Measurements from ENCODE around the gene ARHGAP26.

ARHGAP26 gene

DNA sequence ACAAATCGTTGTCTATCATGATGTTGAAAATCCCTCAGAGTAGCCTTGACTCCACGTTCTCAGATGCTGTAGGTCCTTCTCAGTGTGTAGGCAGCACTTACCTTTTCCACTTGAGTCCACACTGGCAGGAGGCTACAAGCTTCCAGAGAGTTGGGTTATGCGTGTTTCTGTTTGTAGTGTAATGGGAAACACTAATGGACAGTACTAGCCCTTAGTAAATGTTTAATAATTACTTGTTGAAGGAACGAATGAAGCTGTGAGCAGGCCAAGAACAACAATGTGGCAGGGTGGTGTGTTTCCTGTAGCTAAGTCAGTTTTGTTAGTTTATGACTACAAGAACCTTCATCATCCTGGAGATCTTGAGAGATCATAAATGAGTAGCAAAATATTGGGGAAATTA lies 83.5 kb downstream of the ARHGAP26 start:
- no peak for DNase-seq

- no peak for DNase-seq
These were observed 86.1 kb downstream of the ARHGAP26 start for GRCh38 chr5:142856269-142856782.

DNA sequence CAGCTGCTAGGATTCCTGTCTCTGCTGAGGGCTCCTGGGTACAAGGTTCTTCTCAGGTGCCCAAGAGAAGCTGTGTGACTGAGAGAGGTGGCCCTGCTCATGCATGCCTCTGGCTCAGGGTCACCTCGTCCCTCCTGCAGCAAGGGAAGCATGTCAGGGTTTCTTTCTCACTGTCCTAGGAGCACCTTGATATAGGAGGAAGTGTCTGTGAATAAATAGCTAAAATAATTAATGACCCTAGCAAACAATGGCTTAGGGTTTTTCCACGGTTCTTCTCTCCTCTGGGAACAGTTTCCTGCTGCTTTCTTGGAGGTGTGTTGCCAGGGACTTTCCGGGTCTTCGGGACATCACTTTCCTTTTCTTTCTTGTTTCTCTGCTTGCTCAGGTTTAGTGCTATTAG lies 87.2 kb downstream of the ARHGAP26 start:
- no peak for DNase-seq

GRCh38 chr5:142859037-142859436 lies 88.9 kb downstream of the ARHGAP26 start:
- no peak for DNase-seq

GRCh38 chr5:142860270-142860669 lies 90.1 kb downstream of the ARHGAP26 start:
- DNase-seq = no peak

- no peak for DNase-seq
These were observed 90.8 kb downstream of the ARHGAP26 start for GRCh38 chr5:142861011-142861410.

DNA sequence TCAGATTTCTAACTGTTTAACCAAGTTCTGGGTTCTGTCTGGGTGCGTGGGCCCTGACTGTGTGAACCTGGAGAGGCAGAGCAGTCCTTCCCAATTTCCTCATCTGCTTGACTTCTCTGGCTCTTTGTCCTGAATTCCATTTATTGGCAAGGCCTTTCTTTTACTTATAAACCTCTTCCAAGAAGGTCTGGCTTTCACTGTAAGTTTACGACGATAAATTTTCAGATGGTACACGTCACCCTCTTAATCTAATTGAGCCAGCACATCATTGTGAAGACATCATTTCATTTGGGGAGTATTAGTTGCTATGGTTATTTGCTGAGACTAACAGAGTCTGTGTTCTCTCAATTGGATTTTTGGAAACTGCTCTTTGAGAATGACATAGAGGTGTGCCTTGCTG lies 92.4 kb downstream of the ARHGAP26 start:
- no peak for DNase-seq

DNA sequence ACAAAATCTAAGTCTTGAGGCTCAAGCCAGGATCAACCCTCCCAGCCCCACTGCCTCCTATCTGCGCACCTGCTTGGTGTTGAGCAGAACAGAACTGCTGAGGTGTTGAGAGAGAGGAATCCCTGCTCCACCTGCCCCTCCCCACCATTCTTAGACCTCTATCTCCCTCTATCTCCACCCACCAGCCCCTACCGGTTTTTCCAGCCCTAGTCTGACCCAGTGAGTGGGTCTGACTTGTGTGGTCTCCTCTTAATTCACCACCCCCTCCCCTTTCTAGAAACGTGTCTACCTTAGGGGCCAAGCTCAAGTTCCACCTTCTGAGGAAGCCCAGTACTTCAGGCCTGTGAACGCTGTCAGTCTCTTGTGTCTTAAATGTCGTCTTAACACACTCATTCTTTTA lies 93.7 kb downstream of the ARHGAP26 start:
- no peak for DNase-seq

GRCh38 chr5:142864290-142865260 lies 94.4 kb downstream of the ARHGAP26 start:
- no peak for DNase-seq

GRCh38 chr5:142865631-142866030 lies 95.5 kb downstream of the ARHGAP26 start:
- no peak for DNase-seq

DNA sequence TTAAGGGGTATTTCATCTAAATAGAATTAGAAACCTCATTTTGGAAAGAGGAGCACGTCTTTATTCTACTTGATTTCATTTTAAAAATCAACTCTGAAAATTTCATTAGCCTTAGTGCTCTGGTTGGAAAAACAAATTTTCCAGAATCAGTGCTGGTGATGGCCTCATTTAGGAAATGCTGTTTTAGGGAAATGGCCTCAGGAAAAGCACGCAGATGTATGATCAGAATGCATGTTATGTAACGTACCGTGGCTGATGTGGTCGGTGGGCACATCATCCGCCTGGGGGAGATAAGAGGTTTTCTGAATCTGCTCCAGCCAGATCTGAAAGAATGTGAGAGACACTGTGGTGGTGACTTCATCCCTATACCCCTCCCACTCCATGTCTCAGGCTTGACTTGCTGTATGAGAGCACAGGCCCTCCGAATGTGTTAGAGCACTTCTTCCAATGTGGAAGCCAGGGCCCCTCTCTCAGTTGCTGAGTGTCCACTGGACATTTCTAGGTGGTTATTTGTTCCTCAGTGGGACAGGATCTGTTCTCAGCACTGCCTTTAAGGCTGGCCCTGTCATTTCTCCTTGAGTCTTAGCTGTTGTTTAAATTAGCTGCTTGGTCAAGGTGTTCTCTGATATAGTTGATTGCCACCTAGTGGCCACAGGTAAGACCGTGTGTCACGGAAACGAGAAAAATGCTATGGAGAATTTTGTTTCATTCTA lies 96.5 kb downstream of the ARHGAP26 start:
- DNase-seq = peak; percentile 38

GRCh38 chr5:142869886-142870285 lies 99.7 kb downstream of the ARHGAP26 start:
- DNase-seq = no peak

DNA sequence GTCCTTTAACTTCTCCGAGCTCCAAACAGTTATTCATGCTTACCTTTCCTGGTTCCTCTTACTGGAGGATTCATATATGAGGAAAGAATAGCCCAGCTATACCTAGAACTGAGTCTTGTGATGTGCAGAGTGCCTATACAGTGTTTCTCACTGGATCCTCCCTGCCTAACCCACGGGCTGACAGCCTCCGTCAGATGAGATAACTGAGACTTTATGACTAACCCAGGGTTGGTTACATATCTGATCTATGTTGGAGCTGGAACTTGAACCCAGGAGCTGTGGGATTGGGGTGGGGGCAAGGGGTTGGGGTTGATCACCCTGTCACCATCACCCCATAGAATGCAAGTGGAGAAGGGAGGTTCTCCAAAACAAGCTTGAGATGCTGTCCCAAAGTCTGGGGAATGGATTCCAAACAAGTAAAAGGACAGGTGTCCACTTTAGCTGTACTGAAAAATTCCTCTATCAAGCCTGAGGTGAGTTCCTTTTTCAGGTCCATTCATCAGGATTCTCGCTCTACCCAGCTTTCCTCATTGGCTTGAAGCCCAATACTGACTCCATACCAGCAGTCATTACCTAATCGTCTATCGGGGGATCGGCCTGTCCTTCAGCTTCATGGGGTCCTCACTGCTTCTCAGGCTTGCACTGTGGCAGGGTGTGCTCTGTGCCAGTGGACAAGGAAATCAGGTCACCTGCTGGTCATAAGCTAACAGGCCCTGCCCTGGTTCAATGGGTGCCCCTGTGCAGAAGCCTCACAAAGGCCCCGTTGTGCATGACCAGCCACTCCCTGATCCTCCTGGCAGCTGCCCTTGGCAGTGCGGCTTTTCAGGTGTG lies 100.6 kb downstream of the ARHGAP26 start:
- DNase-seq = no peak

DNA sequence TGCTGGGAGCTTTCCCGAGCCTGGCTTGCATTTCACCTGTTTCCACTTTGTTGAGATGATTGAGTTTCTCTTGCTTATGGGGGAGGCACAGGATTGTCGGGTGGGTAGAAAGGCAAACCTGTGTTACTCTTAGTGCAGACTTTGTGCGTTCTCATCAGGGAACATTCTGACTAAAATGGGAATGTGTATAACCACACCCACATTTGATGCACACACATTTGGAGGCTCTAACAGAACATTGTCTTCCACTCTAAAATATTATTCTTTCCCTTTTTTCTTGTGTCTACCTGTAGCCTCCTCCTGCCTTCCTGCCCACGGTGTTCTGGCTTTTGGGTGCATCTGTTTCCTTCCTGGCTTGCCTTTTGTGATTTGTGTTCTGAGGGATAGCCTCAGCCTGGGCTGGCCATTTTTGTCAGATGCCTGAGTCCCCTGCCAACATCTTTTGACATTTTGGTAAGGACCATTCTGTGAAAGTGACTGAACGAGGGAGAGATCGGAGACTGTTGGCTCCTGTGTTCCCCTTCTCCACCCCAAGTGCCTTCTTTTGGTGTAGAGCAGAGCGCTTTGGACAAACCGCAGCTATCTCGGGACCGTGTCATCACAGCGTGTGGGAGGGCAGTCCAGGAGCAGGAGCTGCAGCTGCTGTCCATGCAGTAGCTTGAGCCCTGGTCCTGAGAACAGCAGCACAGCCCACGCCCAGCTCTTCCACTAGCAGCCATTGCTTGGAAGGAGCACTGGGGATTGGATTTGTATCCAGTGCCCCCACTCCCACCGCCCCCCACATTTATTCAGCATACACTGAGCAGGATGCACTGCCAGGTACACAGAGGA lies 101.4 kb downstream of the ARHGAP26 start:
- no peak for DNase-seq

GRCh38 chr5:142872217-142872616 lies 102.0 kb downstream of the ARHGAP26 start:
- DNase-seq = no peak

DNA sequence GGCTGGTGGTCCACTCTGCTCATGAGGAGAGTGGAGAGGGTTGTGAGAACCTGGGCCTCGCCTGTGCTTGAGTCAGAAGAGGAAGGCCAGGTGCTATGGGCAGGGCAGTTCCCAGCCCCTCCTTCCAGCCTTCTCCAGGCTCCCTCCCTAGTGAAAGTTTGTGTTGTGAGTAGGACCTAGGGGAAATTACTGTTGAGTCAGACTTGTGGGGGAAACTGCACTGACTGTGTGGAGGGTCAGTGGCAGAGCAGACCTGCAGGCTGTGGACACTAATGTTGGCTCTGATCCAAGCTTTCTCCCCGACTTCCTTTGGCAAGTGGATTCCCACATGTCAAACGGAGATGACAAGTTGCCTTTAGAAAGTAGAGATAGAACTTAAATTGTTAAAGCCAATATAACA lies 102.6 kb downstream of the ARHGAP26 start:
- DNase-seq = no peak

DNA sequence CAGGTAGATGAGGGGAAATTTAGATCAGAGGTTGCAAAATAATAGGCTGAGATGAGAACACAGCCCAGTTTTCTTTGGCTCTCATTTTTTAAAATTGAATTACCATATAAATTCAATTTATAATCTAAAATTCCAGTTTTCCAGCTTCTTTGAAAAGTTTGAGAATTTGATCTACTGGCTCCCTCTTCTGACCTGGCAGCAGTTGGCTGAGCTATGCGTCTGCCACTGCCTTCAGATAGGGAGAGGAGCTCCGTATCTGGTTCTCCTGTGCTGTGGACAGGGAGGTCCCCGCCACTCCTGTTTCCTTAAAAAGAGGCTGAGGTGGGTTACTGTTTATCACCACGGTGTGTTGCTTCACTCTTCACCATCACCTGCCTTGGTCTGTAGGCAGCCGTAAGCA lies 103.7 kb downstream of the ARHGAP26 start:
- DNase-seq = no peak

- DNase-seq = no peak
These were observed 104.4 kb downstream of the ARHGAP26 start for GRCh38 chr5:142874540-142874939.

- DNase-seq = no peak
These were observed 105.8 kb downstream of the ARHGAP26 start for GRCh38 chr5:142875936-142876335.

GRCh38 chr5:142876817-142877216 lies 106.6 kb downstream of the ARHGAP26 start:
- no peak for DNase-seq

DNA sequence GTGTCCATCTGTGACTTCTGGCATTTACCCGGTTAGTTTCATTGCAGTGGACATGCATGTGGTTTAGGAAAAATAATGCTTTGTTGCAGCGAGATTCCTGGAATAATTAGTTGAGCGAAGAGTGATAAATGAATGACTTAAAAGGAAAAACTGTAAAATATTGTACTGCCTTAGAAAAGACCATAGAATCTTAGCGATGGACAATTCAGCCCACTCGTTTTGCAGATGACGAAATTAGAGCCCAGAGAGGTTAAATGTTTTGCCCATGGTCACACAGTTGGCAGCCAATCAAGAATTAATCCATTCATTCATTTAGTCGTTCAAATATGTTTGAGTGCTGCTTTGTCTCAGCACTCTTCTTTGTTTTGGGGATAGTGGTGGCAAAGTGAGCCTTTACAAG lies 107.9 kb downstream of the ARHGAP26 start:
- no peak for DNase-seq

DNA sequence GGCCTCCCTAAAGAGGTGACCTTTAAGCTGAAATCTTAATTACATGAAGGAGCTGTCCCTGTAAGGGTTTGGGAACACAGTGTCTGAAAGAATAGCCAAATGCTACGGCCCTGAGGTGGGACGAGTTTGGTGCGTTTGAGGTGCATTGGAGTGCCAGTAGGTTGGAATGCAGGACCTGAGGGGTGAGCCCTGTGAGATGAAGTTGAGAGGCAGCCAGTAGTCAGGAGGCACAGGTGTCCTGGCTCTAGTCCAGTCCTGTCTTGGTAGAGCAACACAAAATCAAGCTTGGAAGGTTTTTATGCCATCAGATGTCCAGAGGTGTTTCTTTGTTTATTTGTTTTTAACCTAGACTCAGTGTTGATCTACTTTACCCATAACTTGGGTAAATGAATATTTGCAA lies 108.5 kb downstream of the ARHGAP26 start:
- no peak for DNase-seq
